Measurements from ENCODE around the gene PTPN6. TPM values are rescaled to one million over a fixed set of nuclear protein-coding genes. Genes with fewer than 3 reads are reported as not detected.

The PTPN6 gene
- total RNA-seq (2022; extraction: Qiagen RNA extraction): 7.9 to 13.5 TPM (median 11.7 TPM) in 5 replicates

GRCh38 chr12:6950811-6951540, at the start of gene PTPN6:
Gene PTPN6, plus strand, starts transcription at chr12:6951356. Its CDS starts 157 bp downstream, at chr12:6951513.

DNA sequence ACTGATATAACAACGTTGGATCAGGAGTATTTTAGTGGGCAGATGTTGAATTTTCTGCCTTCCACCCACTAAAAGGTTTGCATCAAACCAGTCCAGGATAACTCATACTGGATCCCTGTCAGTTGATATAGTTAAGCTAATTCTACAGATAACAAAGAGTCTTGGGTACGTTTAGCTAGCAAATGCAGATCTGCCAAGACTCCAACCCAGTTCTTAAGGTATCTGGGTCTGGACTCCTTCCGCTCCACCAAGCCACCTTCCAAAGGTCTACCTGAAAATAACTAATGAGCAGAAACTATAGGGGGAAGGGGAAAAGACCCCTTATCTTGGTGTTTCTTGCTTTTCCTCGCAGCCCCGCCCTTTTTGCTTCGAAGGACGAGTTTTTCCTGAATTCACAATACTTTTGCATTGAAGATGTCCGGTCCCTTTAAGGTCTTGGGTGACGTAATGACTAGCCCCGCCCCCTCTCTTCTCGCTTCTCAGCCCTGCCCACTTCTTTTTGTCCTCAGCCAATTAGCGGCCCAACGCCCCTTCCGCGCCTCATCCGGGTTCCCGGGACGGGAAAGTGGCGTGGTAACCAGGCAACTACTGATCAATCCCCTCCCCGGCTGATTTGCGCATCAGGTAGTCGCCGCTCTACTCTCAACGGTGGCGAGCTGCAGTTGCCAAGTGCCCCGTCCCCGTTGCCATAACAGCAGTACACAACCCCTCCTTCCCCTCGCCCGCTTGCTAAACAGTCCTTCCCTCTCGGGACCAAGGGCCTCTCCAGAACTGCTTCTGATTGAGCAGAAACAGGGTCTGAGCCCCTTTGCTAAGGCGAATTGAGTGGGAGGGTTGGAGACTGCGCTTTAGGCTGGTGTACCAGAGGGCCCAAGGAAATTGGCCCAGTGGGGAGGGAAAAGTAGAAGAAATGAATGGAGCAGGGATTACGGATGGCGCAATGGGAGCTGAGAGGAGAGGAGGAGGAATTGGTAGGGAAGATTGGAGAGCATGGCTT, 46.6 kb upstream of the PTPN6 start, which contains the start of gene LRRC23:
LRRC23 (plus strand) TSS at position 543 of the 997 bp plus-strand sequence. CDS start 812 bp downstream, outside the sequence.

GRCh38 chr12:6914246-6914946, 36.8 kb upstream of the PTPN6 start, which contains the start of gene ENO2:
Gene ENO2, plus strand, starts transcription at chr12:6914580. Its CDS starts 1,253 bp downstream, at chr12:6915833.

DNA sequence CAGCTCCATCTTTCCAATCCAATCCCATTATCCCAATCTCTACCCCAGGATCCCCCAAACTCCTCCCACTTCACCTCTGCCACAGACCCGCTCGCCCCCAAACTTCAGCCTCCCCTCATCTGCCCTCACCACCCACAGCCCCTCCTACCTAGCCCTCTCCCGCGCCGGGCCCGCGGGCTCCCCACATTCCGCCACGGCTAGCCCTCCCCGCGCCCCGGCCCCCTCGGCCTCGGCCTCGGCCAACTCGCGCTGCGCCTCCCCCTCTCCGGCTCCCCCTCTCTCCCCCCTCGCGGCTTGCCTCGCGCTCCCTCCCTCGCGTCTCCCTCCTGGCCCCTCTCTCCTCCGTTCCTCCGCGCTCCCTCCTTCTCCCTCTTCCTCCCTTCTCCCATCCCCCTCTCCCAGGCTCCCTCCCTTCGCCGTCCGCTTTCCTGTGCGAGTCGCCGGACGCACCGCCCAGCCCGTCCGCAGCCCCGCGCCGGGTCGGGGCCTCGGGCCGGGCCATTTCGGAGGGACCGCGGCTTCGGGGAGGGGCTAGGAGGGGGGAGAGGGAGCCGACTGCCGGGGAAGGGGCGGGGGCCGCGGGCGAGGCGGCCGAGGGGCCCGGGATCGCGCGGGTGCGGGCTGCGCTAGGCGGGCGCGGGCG, 23.7 kb upstream of the PTPN6 start, which contains the start of gene ATN1:
ATN1 (plus strand) TSS at position 581 of the 643 bp plus-strand sequence. CDS start 6,043 bp downstream, outside the sequence.

DNA sequence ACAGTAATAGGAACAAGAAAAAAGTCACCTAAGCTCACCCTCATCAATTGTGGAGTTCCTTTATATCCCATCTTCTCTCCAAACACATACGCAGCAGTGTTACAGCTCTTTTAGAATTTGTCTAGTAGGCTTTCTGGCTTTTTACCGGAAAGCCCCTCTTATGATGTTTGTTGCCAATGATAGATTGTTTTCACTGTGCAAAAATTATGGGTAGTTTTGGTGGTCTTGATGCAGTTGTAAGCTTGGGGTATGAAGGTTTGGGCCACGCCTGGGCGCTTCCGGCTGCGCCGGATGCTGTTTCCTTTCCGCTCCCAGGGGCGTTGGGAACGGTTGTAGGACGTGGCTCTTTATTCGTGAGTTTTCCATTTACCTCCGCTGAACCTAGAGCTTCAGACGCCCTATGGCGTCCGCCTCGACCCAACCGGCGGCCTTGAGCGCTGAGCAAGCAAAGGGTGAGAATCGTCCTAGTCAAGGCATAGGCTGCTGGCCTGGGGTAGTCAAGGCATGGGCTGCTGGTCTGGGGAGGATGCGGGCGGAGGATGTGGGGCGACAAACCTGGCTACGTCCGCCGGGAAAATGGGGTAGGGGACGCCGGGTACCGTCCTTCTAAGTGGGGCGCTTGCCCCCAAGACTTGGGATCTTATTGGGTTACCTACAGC, 7.3 kb upstream of the PTPN6 start, which contains the start of the genes C12orf57 and RNU7-1:
C12orf57 (plus strand) TSS at position 301 of the 659 bp plus-strand sequence; CDS start at position 401, 100 bp downstream.
RNU7-1 (plus strand) TSS at position 95 of the 659 bp plus-strand sequence.

Other genes starting within 250 kb of the PTPN6 start
- 47.2 to 58.3 TPM (median 55.9 TPM) in 5 replicates for gene COPS7A, start 227.3 kb upstream of the PTPN6 start, total RNA-seq (2022; extraction: Qiagen RNA extraction)
- 252 to 312 TPM (median 307 TPM) in 5 replicates for gene MLF2, start 198.2 kb upstream of the PTPN6 start, total RNA-seq (2022; extraction: Qiagen RNA extraction)
- gene PTMS, start 185.0 kb upstream of the PTPN6 start, total RNA-seq (2022; extraction: Qiagen RNA extraction): 703 to 949 TPM (median 926 TPM) in 5 replicates
- gene LAG3, start 178.8 kb upstream of the PTPN6 start, total RNA-seq (2022; extraction: Qiagen RNA extraction): 0.89 to 2.3 TPM (median 1.4 TPM) in 5 replicates
- gene CD4, start 161.8 kb upstream of the PTPN6 start, total RNA-seq (2022; extraction: Qiagen RNA extraction): not detected in 5 replicates
- gene GPR162, start 129.5 kb upstream of the PTPN6 start, total RNA-seq (2022; extraction: Qiagen RNA extraction): 0.23 to 0.53 TPM (median 0.45 TPM) in 5 replicates
- gene P3H3, start 122.9 kb upstream of the PTPN6 start, total RNA-seq (2022; extraction: Qiagen RNA extraction): 19.8 to 29.8 TPM (median 28.7 TPM) in 5 replicates
- gene GNB3, start 110.4 kb upstream of the PTPN6 start, total RNA-seq (2022; extraction: Qiagen RNA extraction): 1.2 to 2.3 TPM (median 1.9 TPM) in 5 replicates
- 71.5 to 81.3 TPM (median 75.3 TPM) in 5 replicates for gene CDCA3, start 100.1 kb upstream of the PTPN6 start, total RNA-seq (2022; extraction: Qiagen RNA extraction)
- gene USP5, start 99.2 kb upstream of the PTPN6 start, total RNA-seq (2022; extraction: Qiagen RNA extraction): 74.8 to 79.3 TPM (median 76.6 TPM) in 5 replicates
- gene TPI1, start 83.8 kb upstream of the PTPN6 start, total RNA-seq (2022; extraction: Qiagen RNA extraction): 1,486 to 1,673 TPM (median 1,653 TPM) in 5 replicates
- 23.1 to 34.6 TPM (median 32.3 TPM) in 5 replicates for gene SPSB2, start 78.1 kb upstream of the PTPN6 start, total RNA-seq (2022; extraction: Qiagen RNA extraction)
- 16.4 to 19.0 TPM (median 18.3 TPM) in 5 replicates for gene LRRC23, start 46.5 kb upstream of the PTPN6 start, total RNA-seq (2022; extraction: Qiagen RNA extraction)
- gene ENO2, start 36.8 kb upstream of the PTPN6 start, total RNA-seq (2022; extraction: Qiagen RNA extraction): 35.9 to 40.2 TPM (median 37.3 TPM) in 5 replicates
- 48.7 to 75.7 TPM (median 72.9 TPM) in 5 replicates for gene ATN1, start 23.4 kb upstream of the PTPN6 start, total RNA-seq (2022; extraction: Qiagen RNA extraction)
- gene RNU7-1, start 7.5 kb upstream of the PTPN6 start, total RNA-seq (2022; extraction: Qiagen RNA extraction): not detected in 5 replicates
- gene C12orf57, start 7.3 kb upstream of the PTPN6 start, total RNA-seq (2022; extraction: Qiagen RNA extraction): 275 to 319 TPM (median 310 TPM) in 5 replicates
- gene PHB2, start 19.3 kb downstream of the PTPN6 start, total RNA-seq (2022; extraction: Qiagen RNA extraction): 289 to 333 TPM (median 326 TPM) in 5 replicates
- 56.9 to 66.4 TPM (median 62.2 TPM) in 5 replicates for gene EMG1, start 19.6 kb downstream of the PTPN6 start, total RNA-seq (2022; extraction: Qiagen RNA extraction)
- gene LPCAT3, start 67.1 kb downstream of the PTPN6 start, total RNA-seq (2022; extraction: Qiagen RNA extraction): 25.5 to 29.9 TPM (median 29.1 TPM) in 5 replicates
- gene C1S, start 109.4 kb downstream of the PTPN6 start, total RNA-seq (2022; extraction: Qiagen RNA extraction): 38.3 to 56.5 TPM (median 44.5 TPM) in 5 replicates
- 28.8 to 47.1 TPM (median 29.1 TPM) in 5 replicates for gene C1R, start 141.1 kb downstream of the PTPN6 start, total RNA-seq (2022; extraction: Qiagen RNA extraction)
- gene C1RL, start 157.9 kb downstream of the PTPN6 start, total RNA-seq (2022; extraction: Qiagen RNA extraction): 11.1 to 15.7 TPM (median 12.2 TPM) in 5 replicates
- gene RBP5, start 177.5 kb downstream of the PTPN6 start, total RNA-seq (2022; extraction: Qiagen RNA extraction): 0.52 TPM in 1 of 5 replicates, not detected in the others
- 11.3 to 20.0 TPM (median 16.0 TPM) in 5 replicates for gene CLSTN3, start 179.0 kb downstream of the PTPN6 start, total RNA-seq (2022; extraction: Qiagen RNA extraction)
- 23.8 to 30.4 TPM (median 29.5 TPM) in 5 replicates for gene PEX5, start 238.3 kb downstream of the PTPN6 start, total RNA-seq (2022; extraction: Qiagen RNA extraction)